Keratinocyte (primary cell): ENCODE measurements around the gene CST7. TPM values are rescaled to one million over a fixed set of nuclear protein-coding genes. Genes with fewer than 3 reads are reported as not detected.

Experiments used
- DNase-seq: peaks from one replicate; pipeline ENCODE4 v3.0.0-alpha.2; 2011; ENCODE audit warnings: low read depth, missing footprints, low spot score
- FAIRE-seq: peaks from 2 replicates; lab custom pipeline; 2011; peaks lifted over from hg19 to GRCh38; lab: Jason Lieb, UNC
- H2AFZ ChIP-seq: 2 replicates; pipeline ENCODE4 v1.6.0; 2012; ENCODE audit warnings: low read length, control low read depth, inconsistent platforms; ENCODE audit not compliant: control insufficient read depth
- H3K27ac ChIP-seq: 2 replicates; pipeline ENCODE4 v1.5.1; 2011; ENCODE audit warnings: low read length; ENCODE audit not compliant: control insufficient read depth, insufficient read depth
- H3K27me3 ChIP-seq: 3 replicates; pipeline ENCODE4 v1.6.0; 2011; ENCODE audit warnings: low read length; ENCODE audit not compliant: control insufficient read depth, insufficient read depth; ENCODE audit errors: extremely low read depth
- H3K36me3 ChIP-seq, 2 experiments: 2 replicates in 1 of 2; 3 replicates in 1 of 2; pipeline ENCODE4 v1.5.1; 2011; ENCODE audit warnings: low read length in 2 of 2, mild to moderate bottlenecking in 1 of 2; ENCODE audit not compliant: control insufficient read depth in 2 of 2, insufficient read depth in 2 of 2; ENCODE audit errors: extremely low read depth in 1 of 2
- H3K4me1 ChIP-seq: 3 replicates; pipeline ENCODE4 v1.5.1; 2011; ENCODE audit warnings: low read length; ENCODE audit not compliant: control insufficient read depth, insufficient read depth; ENCODE audit errors: extremely low read depth
- H3K4me2 ChIP-seq: 3 replicates; pipeline ENCODE4 v1.6.0; 2011; ENCODE audit warnings: low read depth, low read length; ENCODE audit not compliant: control insufficient read depth, insufficient read depth; ENCODE audit errors: extremely low read depth
- H3K4me3 ChIP-seq, 3 experiments: fragments of 200-600 bp in 1 of 3; sonication (generic) in 1 of 3; 2 replicates in 2 of 3; 3 replicates in 1 of 3; pipeline ENCODE4 v1.5.1; 2011 to 2016; ENCODE audit warnings: low read length in 3 of 3, mild to moderate bottlenecking in 3 of 3, control low read depth in 2 of 3, inconsistent platforms in 1 of 3, low read depth in 1 of 3, mixed read lengths in 1 of 3, mixed run types in 1 of 3, moderate library complexity in 1 of 3; ENCODE audit not compliant: control insufficient read depth in 2 of 3, insufficient read depth in 2 of 3; ENCODE audit errors: extremely low read depth in 1 of 3
- H3K79me2 ChIP-seq: 2 replicates; pipeline ENCODE4 v1.6.0; 2012; ENCODE audit warnings: low read length; ENCODE audit not compliant: control insufficient read depth, insufficient read depth
- H3K9ac ChIP-seq: 3 replicates; pipeline ENCODE4 v1.6.0; 2011; ENCODE audit warnings: low read length; ENCODE audit not compliant: control insufficient read depth, insufficient read depth; ENCODE audit errors: extremely low read depth
- H3K9me1 ChIP-seq: 3 replicates; pipeline ENCODE4 v1.6.0; 2011; ENCODE audit warnings: low read length; ENCODE audit not compliant: control insufficient read depth, insufficient read depth; ENCODE audit errors: extremely low read depth
- H3K9me3 ChIP-seq: 2 replicates; pipeline ENCODE4 v1.5.1; 2012; ENCODE audit warnings: low read depth, low read length; ENCODE audit not compliant: control insufficient read depth
- H4K20me1 ChIP-seq: 3 replicates; pipeline ENCODE4 v1.6.0; 2011; ENCODE audit warnings: low read length; ENCODE audit not compliant: control insufficient read depth, insufficient read depth; ENCODE audit errors: extremely low read depth
- CTCF ChIP-seq, 3 experiments: IDR thresholded peaks in 1 of 3; conservative IDR thresholded peaks in 1 of 3; optimal IDR thresholded peaks in 1 of 3; 2 replicates in 2 of 3; 3 replicates in 1 of 3; pipeline versions ENCODE3 to v1.5.1; 2011; ENCODE audit warnings: low read length in 3 of 3, mild to moderate bottlenecking in 3 of 3, moderate library complexity in 2 of 3, control low read depth in 1 of 3, inconsistent platforms in 1 of 3; ENCODE audit not compliant: insufficient read depth in 2 of 3; ENCODE audit errors: extremely low read depth in 1 of 3
- EZH2 ChIP-seq: IDR thresholded peaks from one replicate; pipeline ENCODE4 v1.6.1; 2012; ENCODE audit warnings: inconsistent platforms, mild to moderate bottlenecking, low read length, moderate library complexity
- dilution Hi-C: fragments of 300-500 bp; cut with MboI; formaldehyde crosslinking; loops from one replicate; pipeline ENCODE4 v1.7.0; 2020; ENCODE audit warnings: low sequenced_read_pairs; ENCODE audit not compliant: extremely low pct_ligation_motif_present
- polyA plus RNA-seq, 5 experiments: library from polyadenylated mRNA; depleted of rRNA in 3 of 5; stranded (reverse) in 3 of 5; stranded (forward) in 1 of 5; unstranded in 1 of 5; fragments of >200 nt; gene quantifications; 1 replicate in 1 of 5; 2 replicates in 3 of 5; 3 replicates in 1 of 5; pipeline versions ENCODE4 v1.2.1 to v1.2.3, GENCODE V29; 2011 to 2012; ENCODE audit warnings: missing spikeins in 2 of 5, low read depth in 1 of 5, low replicate concordance in 1 of 5

The CST7 gene
- polyA plus RNA-seq, 1 donor (not counting 4 experiments of a cell fraction or from before 2014, with no cell fraction given): not detected

DNA sequence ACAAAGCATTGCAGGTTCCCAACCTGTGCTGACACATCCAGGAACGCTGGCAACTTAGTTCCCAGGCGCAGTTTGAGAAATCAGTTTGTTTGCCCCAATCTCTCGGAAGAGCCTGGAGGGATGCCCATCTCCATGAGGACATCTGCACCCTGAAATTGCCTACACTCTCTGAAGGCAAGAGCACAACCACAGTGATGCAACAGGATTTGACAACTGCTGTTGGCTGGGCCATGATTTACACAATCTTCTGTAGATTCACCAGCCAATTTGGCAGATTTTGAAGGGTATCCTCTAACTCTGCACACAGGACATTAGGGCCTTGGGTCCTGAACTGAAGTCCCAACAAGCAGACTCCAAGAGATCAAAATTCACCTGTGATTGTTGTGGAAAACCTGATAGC, 40.1 kb downstream of the CST7 start:
- Histone ChIP-seq H3K27ac (no peak overlapping the region), H3K36me3 (peaks cover 3% of the 10 kb centered on the region in 2 experiments), H3K9me3 (no peaks in the 10 kb centered on the region), H3K9me1 (no peaks in the 10 kb centered on the region), H3K79me2 (peaks cover 34% of the 10 kb centered on the region), H3K9ac (no peak overlapping the region), H3K4me3 (no peak overlapping the region), H3K27me3 (no peaks in the 10 kb centered on the region), H3K4me2 (no peak overlapping the region), H4K20me1 (no peaks in the 10 kb centered on the region), H2AFZ (no peak overlapping the region), H3K4me1 (peaks cover 28% of the 10 kb centered on the region)
- no peak for TF ChIP-seq CTCF (optimal IDR thresholded peaks at IDR 0.05 in 1 of 3, IDR thresholded peaks at IDR 0.05 in 1 of 3, conservative IDR thresholded peaks at IDR 0.05 in 1 of 3; ENCODE audit: extremely low read depth in 1 of 3, insufficient read depth in 2 of 3, low read length in 3 of 3)
- TF ChIP-seq EZH2: no peak
- FAIRE-seq (no peak), DNase-seq (no peak)
- dilution Hi-C loops: no loop called here

GRCh38 chr20:24990810-24991252, 41.8 kb downstream of the CST7 start:
- Histone ChIP-seq H3K9ac (peak overlapping the region; percentile 18), H3K9me1 (no peaks in the 10 kb centered on the region), H3K4me1 (peaks cover 28% of the 10 kb centered on the region), H3K4me3 (peak overlapping the region in 1 of 3 experiments; percentile 88), H3K9me3 (no peaks in the 10 kb centered on the region), H2AFZ (no peak overlapping the region), H3K27me3 (no peaks in the 10 kb centered on the region), H3K79me2 (peaks cover 29% of the 10 kb centered on the region), H3K36me3 (peaks cover 3% of the 10 kb centered on the region in 2 experiments), H4K20me1 (no peaks in the 10 kb centered on the region), H3K4me2 (peak overlapping the region; percentile 81), H3K27ac (no peak overlapping the region)
- FAIRE-seq (no peak), DNase-seq (no peak)
- dilution Hi-C loops: no loop called here
- TF ChIP-seq CTCF (optimal IDR thresholded peaks at IDR 0.05 in 1 of 3, IDR thresholded peaks at IDR 0.05 in 1 of 3, conservative IDR thresholded peaks at IDR 0.05 in 1 of 3; ENCODE audit: extremely low read depth in 1 of 3, insufficient read depth in 2 of 3, low read length in 3 of 3): no peak
- TF ChIP-seq EZH2: no peak
